NCI-H774 (cell line): Measurements from ENCODE around the gene GUCA2A.

Source experiments
- DNase-seq: peaks from one replicate; lab custom pipeline; 2025; lab: John Stamatoyannopoulos, UW

Gene GUCA2A

GRCh38 chr1:42153624-42154023 lies 10.9 kb downstream of the GUCA2A start:
- DNase-seq = no peak

DNA sequence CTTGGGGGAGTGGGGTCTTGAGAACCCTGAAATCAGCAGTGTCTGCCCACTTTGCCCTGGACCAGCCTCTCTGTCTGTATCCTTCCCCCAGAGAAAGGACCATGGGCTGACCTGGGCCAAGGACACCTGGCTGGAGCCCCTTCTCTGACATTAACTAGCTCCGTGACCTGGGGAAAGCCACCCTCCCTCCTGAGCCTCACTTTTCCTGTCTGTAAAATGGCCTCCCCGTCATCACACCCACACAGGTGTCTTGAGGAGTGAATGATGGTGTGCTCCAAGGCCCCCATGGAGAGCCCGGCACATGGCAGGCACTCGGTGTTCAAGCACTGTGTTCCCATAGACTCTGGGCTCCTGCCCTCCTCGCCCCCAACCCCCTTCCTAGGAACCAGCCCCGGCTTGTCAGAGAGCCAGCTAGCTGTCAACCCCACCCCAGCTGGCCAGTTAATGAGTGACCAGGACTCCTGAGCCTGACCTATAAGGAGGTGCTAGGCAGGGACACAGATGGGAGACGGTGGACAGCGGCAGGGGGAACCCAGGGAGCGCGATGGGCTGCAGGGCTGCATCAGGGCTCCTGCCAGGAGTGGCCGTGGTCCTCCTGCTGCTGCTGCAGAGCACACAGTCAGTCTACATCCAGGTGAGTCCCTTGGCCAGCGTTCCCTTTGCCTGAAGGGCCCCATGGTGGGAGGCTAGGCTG lies 11.5 kb downstream of the GUCA2A start, which contains the start of gene GUCA2B:
TSS of gene GUCA2B (plus strand) at position 504 of the 694 bp plus-strand sequence. CDS start at position 545, 41 bp downstream.
- DNase-seq = no peak

DNA sequence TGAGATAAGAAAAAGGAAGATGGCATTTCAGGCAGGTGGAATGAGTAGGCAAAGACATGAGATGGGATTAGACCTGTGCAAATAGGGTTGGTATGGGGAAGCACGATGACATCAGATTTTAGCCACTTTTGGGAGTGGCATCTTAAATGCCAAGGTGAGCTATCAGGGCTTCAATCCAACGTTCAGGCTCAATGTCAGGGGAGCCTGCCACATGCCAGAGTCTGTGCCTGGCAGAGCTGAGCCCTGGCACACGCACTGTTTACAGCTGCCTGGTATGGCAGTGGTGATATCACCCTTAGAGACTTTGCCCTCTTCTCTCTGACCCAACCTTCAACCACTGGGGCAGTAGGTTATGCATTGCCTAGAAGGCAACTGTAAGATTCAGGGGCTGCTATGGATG lies 12.4 kb downstream of the GUCA2A start:
- DNase-seq = no peak

DNA sequence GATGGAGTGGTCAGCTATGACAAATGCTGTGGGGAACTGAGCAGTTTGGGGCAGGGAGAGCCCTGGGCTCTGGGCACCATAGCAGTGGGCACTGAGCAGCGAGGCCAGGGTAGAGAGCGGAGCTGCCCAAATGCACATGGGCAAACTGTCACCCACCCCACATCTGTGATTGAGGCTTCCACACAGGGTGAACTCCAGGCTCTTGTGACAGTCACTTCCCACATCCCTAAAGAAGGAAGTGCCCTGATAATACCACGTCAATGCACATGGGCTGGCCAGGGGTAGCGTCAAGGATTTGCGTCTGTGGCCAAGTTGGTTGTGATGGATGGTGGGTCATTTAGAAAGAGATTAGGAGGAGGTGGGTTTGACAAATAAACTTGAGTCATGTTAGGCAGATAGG lies 13.9 kb downstream of the GUCA2A start:
- DNase-seq = no peak

- no peak for DNase-seq
Observed at GRCh38 chr1:42148166-42148565, 16.4 kb downstream of the GUCA2A start.

- DNase-seq = peak; percentile 91
Observed at GRCh38 chr1:42146626-42147320, 17.8 kb downstream of the GUCA2A start.

GRCh38 chr1:42145764-42146625 lies 18.6 kb downstream of the GUCA2A start:
- DNase-seq = no peak

DNA sequence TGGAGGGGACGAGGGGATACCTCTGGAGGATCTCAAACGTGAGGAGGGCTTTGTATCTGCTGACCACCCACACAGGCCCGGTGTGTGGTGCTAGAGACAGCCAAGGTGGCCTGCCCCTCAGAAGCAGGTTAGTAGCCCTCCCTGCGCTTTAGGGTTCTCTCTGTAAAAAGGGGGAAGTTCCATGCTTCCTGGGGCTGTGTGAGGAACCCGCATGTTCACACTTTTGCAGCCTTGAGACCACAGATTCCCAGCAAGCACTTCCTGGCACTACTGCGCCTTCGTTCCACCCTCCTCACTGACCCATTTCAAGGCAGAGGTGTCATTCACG lies 19.2 kb downstream of the GUCA2A start:
- DNase-seq = no peak

DNA sequence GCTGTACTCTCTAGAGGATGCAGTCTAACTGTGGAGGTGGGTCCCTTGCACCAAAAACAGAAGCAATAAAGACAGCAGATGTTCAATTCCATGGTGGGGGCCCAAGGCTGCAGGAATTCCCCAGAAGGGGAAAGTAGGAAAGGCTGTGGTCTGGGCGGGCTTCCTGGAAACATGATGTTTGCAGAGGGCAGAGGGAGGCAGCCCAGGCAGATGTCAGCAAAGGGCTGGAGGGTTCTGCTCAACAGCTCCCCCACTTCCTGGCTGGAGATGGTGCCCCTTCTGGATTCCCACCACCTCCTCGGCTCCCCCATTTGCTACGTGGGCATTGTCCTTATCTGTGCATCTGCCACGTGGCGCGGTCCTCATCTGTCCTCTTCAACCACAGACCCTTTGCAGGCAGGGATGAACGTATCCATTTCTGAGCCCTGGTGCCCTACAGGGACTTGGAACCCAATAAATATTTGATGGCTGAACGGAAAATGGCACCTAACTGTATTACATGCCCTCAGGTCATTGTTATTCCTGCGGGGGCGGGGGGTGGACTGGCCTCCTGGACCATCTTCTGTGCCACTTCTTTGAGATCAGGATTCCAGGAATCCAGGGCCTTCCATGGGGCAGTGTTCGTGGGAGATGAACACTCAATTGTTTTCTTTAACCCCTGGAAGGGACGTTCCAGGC lies 19.7 kb downstream of the GUCA2A start:
- no peak for DNase-seq

- no peak for DNase-seq
Observed at GRCh38 chr1:42143896-42144710, 20.4 kb downstream of the GUCA2A start.

DNA sequence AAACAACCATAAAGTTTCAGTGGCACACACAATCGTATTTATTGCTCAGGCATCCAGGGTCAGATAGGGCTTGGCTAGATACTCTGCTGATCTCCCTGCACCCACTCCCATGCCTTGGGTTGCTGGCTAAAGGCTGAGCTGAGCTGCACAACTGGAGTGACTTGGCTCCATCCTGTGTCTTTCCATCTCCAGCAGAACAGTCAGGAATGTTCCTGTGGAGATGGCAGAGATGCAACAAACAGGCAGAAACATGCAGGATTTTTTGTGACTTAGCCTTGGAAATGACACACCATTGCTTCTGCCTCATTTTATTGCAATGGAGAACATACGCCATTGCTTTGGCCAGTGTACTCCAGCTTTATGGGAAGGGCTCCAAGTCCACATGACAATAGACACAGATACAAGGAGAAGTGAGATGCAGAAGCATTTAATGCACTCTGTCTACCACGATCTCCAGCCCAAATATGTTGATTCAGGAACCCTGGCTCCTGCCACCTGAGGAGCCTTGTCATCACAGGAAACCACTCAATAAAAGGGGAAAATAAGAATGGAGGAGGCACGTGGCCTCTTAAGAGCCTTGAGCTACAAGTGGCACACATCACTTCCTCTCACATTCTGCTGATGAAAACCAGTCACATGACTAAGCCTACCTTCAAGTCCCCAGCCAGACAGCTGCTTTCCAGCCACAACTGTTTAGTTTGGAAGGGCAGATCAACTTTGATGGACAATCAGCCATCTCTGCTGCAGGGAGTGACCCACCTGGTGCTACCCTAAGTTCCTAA lies 21.5 kb downstream of the GUCA2A start:
- peak; percentile 52 for DNase-seq

- DNase-seq = no peak
Observed at GRCh38 chr1:42141978-42142377, 22.6 kb downstream of the GUCA2A start.

GRCh38 chr1:42140191-42140590 lies 24.4 kb downstream of the GUCA2A start:
- no peak for DNase-seq

DNA sequence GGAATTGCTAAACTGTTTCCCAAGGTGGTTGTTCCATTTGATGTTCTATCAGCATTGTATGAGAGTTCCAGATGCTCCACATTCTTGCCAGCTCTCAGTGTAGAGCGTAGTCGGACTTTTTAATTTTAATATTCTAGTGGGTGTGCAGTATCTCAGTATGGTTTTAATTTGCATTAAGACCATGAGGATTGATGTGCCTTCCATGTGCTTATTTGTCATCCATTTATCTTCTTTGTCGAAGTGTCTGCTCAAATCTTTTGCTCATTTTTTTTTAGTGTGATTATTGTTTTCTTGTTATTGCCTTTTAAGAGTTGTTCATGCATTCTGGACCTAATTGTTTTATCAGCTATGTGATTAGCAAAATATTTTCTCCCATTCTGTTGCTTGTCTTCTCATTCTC lies 25.1 kb downstream of the GUCA2A start:
- no peak for DNase-seq

DNA sequence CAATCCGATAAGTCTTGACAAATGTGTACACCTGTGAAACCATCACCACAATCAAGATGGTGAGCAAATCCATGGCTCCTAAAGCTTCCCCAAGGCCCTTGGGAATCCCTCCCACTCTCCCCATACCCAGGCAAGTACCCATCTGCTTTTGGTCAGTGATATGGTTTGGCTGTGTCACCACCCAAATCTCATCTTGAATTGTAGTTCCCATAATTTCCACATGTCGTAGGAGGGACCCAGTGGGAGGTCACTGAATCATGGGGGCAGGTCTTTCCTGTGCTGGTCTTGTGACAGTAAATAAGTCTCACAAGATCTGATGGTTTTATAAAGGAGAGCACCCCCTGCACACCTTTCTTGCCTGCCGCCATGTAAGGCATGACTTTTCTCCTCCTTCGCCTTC lies 26.0 kb downstream of the GUCA2A start:
- no peak for DNase-seq

DNA sequence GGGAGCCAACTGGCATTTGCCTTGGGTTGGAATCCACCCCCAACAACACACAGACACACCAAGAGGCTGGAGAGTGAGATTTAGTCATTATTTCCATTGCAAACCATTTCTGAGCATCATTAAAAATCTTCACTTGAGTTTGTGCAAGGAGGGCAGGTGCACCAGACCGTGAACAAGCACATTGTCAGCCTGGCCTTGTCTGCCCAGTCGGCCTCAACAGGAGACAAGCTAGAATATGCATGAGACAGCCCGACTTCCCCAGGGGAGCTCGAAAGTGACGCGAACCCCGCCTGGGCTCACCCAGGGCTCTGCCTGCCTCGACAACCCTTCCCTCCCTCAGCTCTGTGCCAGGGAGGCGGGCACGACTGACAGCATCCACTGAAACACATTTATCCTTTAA lies 26.8 kb downstream of the GUCA2A start:
- no peak for DNase-seq

DNA sequence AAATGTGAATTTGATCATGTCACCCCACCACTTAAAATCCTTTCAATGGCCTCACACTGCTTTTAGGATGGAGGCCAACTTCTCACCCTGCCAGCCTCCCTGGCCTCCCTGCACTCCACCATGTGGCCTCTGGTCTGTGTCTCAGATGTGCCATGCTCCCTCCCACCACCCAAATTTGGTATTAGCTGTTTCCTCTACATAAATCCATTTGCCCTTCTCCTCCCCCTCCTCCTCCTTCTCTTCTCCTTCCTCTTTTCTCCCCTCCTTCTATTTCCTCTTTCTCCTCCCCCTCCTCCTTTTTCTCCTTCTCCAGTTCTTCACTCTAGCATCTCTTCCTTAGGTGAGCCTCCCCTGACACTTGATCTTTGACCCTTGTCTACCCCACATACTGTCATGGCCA lies 28.1 kb downstream of the GUCA2A start:
- no peak for DNase-seq

GRCh38 chr1:42135426-42135825 lies 29.1 kb downstream of the GUCA2A start:
- no peak for DNase-seq

GRCh38 chr1:42133809-42134526 lies 30.6 kb downstream of the GUCA2A start:
- no peak for DNase-seq

- no peak for DNase-seq
Observed at GRCh38 chr1:42133390-42133789, 31.2 kb downstream of the GUCA2A start.
